ENCODE data around the gene PIGX. TPM values are rescaled to one million over a fixed set of nuclear protein-coding genes. Genes with fewer than 3 reads are reported as not detected.

The PIGX gene
- total RNA-seq, 1 donor: 33.5 TPM

- no peak for DNase-seq (ENCODE audit: low read depth)
- no peak overlapping the region for H3K4me3 ChIP-seq (ENCODE audit: low read depth, low read length)
- no peak for TF ChIP-seq CTCF (IDR thresholded peaks at IDR 0.05; ENCODE audit: insufficient read depth, low read length)
These were observed 8.9 kb downstream of the PIGX start for GRCh38 chr3:196721097-196721496.

GRCh38 chr3:196726788-196727675 lies 14.9 kb downstream of the PIGX start:
- TF ChIP-seq CTCF (IDR thresholded peaks at IDR 0.05; ENCODE audit: insufficient read depth, low read length): no peak
- peak; percentile 9 for DNase-seq (ENCODE audit: low read depth)
- no peak overlapping the region for H3K4me3 ChIP-seq (ENCODE audit: low read depth, low read length)

DNA sequence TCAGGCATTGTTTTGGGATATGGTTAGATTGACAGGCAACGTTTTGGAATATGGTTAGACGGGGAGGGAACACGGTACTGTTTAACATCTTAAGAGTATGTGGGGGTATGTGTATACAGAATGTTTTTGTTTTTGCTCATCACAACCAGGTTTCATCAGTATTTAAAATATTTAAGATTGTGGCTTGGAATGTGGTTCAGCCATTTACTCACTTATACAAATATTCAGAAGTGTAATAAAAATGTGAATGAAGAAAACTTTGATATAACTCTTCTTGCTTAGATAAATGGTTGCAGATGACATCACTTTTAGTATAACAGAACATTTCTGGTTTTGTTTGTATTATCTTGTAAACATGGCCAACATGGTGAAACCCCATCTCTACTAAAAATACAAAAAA lies 23.6 kb downstream of the PIGX start:
- no peak for DNase-seq (ENCODE audit: low read depth)
- H3K4me3 ChIP-seq (ENCODE audit: low read depth, low read length): no peak overlapping the region
- no peak for TF ChIP-seq CTCF (IDR thresholded peaks at IDR 0.05; ENCODE audit: insufficient read depth, low read length)

DNA sequence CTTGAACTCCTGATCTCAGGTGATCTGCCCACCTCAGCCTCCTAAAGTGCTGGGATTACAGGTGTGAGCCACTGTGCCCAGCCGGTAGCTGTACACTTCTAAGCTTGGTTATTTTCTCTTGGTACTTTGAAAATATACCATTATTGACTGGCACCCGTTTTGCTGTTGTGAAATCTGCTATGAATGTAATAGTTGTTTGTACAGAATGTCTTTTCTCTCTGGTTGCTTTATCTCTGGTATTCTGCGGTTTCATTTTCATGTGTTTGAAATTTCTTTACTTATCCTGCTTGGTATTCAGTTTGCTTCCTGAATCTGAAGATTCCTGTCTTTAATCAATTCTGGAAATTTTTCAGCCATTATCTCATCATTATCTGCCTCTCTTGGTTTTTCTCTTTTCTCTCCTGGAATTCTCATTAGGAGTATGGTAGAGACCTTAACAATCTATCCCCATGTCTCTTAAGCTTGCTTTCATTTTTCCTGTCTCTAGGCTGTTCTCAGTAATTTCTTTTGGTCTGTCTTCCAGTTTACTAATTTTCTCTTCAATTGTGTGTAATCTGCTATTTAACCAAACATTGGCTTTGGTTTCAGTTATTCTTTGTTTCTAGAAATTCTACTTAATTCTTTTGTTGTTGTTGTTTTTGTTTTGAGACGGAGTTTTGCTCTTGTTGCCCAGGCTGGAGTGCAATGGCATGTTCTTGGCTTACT lies 24.6 kb downstream of the PIGX start:
- DNase-seq (ENCODE audit: low read depth): no peak
- TF ChIP-seq CTCF (IDR thresholded peaks at IDR 0.05; ENCODE audit: insufficient read depth, low read length): no peak
- no peak overlapping the region for H3K4me3 ChIP-seq (ENCODE audit: low read depth, low read length)

DNA sequence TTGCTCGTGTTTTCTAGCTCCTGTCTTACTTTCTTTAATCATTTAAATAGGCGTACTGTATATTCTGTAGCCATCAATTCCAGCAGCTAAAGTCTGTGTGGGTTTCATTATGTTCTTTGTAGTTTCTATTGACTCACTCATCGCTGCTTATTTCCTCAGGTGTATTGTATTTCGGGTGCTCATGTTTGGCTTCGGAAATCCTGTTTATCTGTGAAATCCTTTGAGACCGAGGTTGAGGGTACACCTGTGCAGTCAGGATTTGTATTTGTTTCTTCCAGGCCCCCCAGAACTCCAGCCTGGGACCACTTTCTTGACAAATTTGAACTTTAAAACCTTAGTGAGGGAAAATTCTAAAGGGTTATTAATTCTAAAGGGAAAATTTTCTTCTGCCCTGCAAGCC lies 25.5 kb downstream of the PIGX start:
- no peak overlapping the region for H3K4me3 ChIP-seq (ENCODE audit: low read depth, low read length)
- no peak for TF ChIP-seq CTCF (IDR thresholded peaks at IDR 0.05; ENCODE audit: insufficient read depth, low read length)
- no peak for DNase-seq (ENCODE audit: low read depth)

- peak; percentile 73 for DNase-seq (ENCODE audit: low read depth)
- peak within 1 kb of the TSS; percentile 87 for H3K4me3 ChIP-seq (ENCODE audit: low read depth, low read length)
- no peak for TF ChIP-seq CTCF (IDR thresholded peaks at IDR 0.05; ENCODE audit: insufficient read depth, low read length)
These were observed 27.7 kb downstream of the PIGX start, which contains the start of gene PAK2 for GRCh38 chr3:196739671-196740480. PAK2 (plus strand) TSS chr3:196739857; CDS start chr3:196782647, 42,790 bp downstream.
